ENCODE measurements around the gene ZNF470. TPM values are rescaled to one million over a fixed set of nuclear protein-coding genes. Genes with fewer than 3 reads are reported as not detected.

The ZNF470 gene
- total RNA-seq, 1 donor from 2014 or later: 2.9 TPM

- FAIRE-seq (no peak), DNase-seq (ENCODE audit: low read depth) (no peak)
- no peak for TF ChIP-seq CTCF (IDR thresholded peaks at IDR 0.05; ENCODE audit: insufficient read depth, low read length, severe bottlenecking)
- H3K4me3 ChIP-seq (ENCODE audit: low read depth, low read length): no peak overlapping the region
- peaks cover 9% of the 10 kb centered on the region for H3K36me3 ChIP-seq (ENCODE audit: control insufficient read depth, insufficient read depth, low read length)
- H3K27me3 ChIP-seq (ENCODE audit: control insufficient read depth, insufficient read depth, low read length): no peaks in the 10 kb centered on the region
Observed at GRCh38 chr19:56573914-56574313, 6.6 kb downstream of the ZNF470 start.

- no peak overlapping the region for H3K4me3 ChIP-seq (ENCODE audit: low read depth, low read length)
- no peak for TF ChIP-seq CTCF (IDR thresholded peaks at IDR 0.05; ENCODE audit: insufficient read depth, low read length, severe bottlenecking)
- no peak for FAIRE-seq
- no peak for DNase-seq (ENCODE audit: low read depth)
- H3K27me3 ChIP-seq (ENCODE audit: control insufficient read depth, insufficient read depth, low read length): no peaks in the 10 kb centered on the region
- H3K36me3 ChIP-seq (ENCODE audit: control insufficient read depth, insufficient read depth, low read length): peaks cover 2% of the 10 kb centered on the region
Observed at GRCh38 chr19:56577719-56578602, 10.7 kb downstream of the ZNF470 start.

GRCh38 chr19:56594446-56594782 lies 27.1 kb downstream of the ZNF470 start:
- FAIRE-seq (no peak), DNase-seq (ENCODE audit: low read depth) (no peak)
- no peak for TF ChIP-seq CTCF (IDR thresholded peaks at IDR 0.05; ENCODE audit: insufficient read depth, low read length, severe bottlenecking)
- Histone ChIP-seq H3K36me3 (ENCODE audit: control insufficient read depth, insufficient read depth, low read length) (no peaks in the 10 kb centered on the region), H3K4me3 (ENCODE audit: low read depth, low read length) (no peak overlapping the region), H3K27me3 (ENCODE audit: control insufficient read depth, insufficient read depth, low read length) (no peaks in the 10 kb centered on the region)

- no peak for TF ChIP-seq CTCF (IDR thresholded peaks at IDR 0.05; ENCODE audit: insufficient read depth, low read length, severe bottlenecking)
- H3K4me3 ChIP-seq (ENCODE audit: low read depth, low read length): peak within 1 kb of the TSS; percentile 62
- H3K27me3 ChIP-seq (ENCODE audit: control insufficient read depth, insufficient read depth, low read length): no peaks in the 10 kb centered on the region
- no peak for FAIRE-seq
- peak; percentile 61 for DNase-seq (ENCODE audit: low read depth)
- H3K36me3 ChIP-seq (ENCODE audit: control insufficient read depth, insufficient read depth, low read length): no peaks in the 10 kb centered on the region
Observed at GRCh38 chr19:56594783-56595547, 27.7 kb downstream of the ZNF470 start, which contains the start of gene ZNF71. TSS of gene ZNF71 (plus strand) at chr19:56595302. CDS start at chr19:56601559, 6,257 bp downstream.

- peak overlapping the region; percentile 62 for H3K4me3 ChIP-seq (ENCODE audit: low read depth, low read length)
- peak; percentile 70 for FAIRE-seq
- peak; percentile 4 for DNase-seq (ENCODE audit: low read depth)
- no peaks in the 10 kb centered on the region for H3K27me3 ChIP-seq (ENCODE audit: control insufficient read depth, insufficient read depth, low read length)
- H3K36me3 ChIP-seq (ENCODE audit: control insufficient read depth, insufficient read depth, low read length): no peaks in the 10 kb centered on the region
- TF ChIP-seq CTCF (IDR thresholded peaks at IDR 0.05; ENCODE audit: insufficient read depth, low read length, severe bottlenecking): no peak
Observed at GRCh38 chr19:56595548-56595899, 28.3 kb downstream of the ZNF470 start.

Data from bronchial epithelial cell (primary cell).